SU-DHL-6 (cell line): Measurements from ENCODE around the gene KAZN.

Source experiments
- H2AFZ ChIP-seq: fragments of 200-600 bp; sonication (generic); 2 replicates; pipeline ENCODE4 v1.6.1; 2014; ENCODE audit warnings: low read depth, mild to moderate bottlenecking, moderate library complexity, mixed read lengths, antibody characterized with exemption, low read length; ENCODE audit not compliant: severe bottlenecking
- H3F3A ChIP-seq: fragments of 200-600 bp; shearing (Covaris generic); 2 replicates; pipeline ENCODE4 v1.6.0; 2016; ENCODE audit warnings: antibody characterized with exemption, mild to moderate bottlenecking; ENCODE audit not compliant: insufficient read depth
- H3K27ac ChIP-seq: fragments of 200-600 bp; sonication (generic); 2 replicates; pipeline ENCODE4 v1.5.1; 2016; ENCODE audit warnings: low read depth, mild to moderate bottlenecking, low read length, moderate library complexity, mixed read lengths
- H3K27me3 ChIP-seq: fragments of 200-600 bp; sonication (generic), shearing (Covaris generic); 2 replicates; pipeline ENCODE4 v1.6.0; 2014; ENCODE audit warnings: mild to moderate bottlenecking, low read length
- H3K36me3 ChIP-seq: fragments of 200-600 bp; sonication (generic); 2 replicates; pipeline ENCODE4 v1.6.1; 2014; ENCODE audit warnings: mild to moderate bottlenecking, low read length, mixed read lengths
- H3K4me2 ChIP-seq: fragments of 300-600, 200-600 bp; shearing (Covaris generic), sonication (generic); 2 replicates; pipeline ENCODE4 v1.6.0; 2014; ENCODE audit warnings: low read length, low read depth, mild to moderate bottlenecking; ENCODE audit not compliant: poor library complexity, severe bottlenecking
- H3K4me3 ChIP-seq: fragments of 200-600 bp; sonication (generic); 2 replicates; pipeline ENCODE4 v1.5.1; 2014; ENCODE audit warnings: antibody characterized with exemption, low read length, mild to moderate bottlenecking, mixed read lengths; ENCODE audit not compliant: insufficient read depth, poor library complexity, severe bottlenecking
- H3K79me2 ChIP-seq: fragments of 200-600 bp; sonication (generic); 2 replicates; pipeline ENCODE4 v1.6.1; 2014; ENCODE audit warnings: mild to moderate bottlenecking, low read length, moderate library complexity; ENCODE audit not compliant: insufficient read depth
- H3K9ac ChIP-seq: fragments of 200-600 bp; sonication (generic); 2 replicates; pipeline ENCODE4 v1.7.0; 2014; ENCODE audit warnings: mild to moderate bottlenecking, low read length
- H3K9me2 ChIP-seq: fragments of 200-600 bp; sonication (generic); replicated peaks from 2 replicates; pipeline ENCODE4 v1.6.1; 2014; ENCODE audit warnings: low read length; ENCODE audit not compliant: insufficient read depth
- H3K9me3 ChIP-seq: fragments of 200-600 bp; sonication (generic); 2 replicates; pipeline ENCODE4 v1.6.1; 2014; ENCODE audit warnings: low read length, mixed read lengths; ENCODE audit not compliant: insufficient read depth
- H4K20me1 ChIP-seq: fragments of 200-600 bp; sonication (generic); 2 replicates; pipeline ENCODE4 v1.6.1; 2014; ENCODE audit warnings: low read depth, mild to moderate bottlenecking, antibody characterized with exemption, low read length, moderate library complexity, mixed read lengths
- CTCF ChIP-seq: fragments of 200-600 bp; sonication (generic); IDR thresholded peaks from one replicate; pipeline ENCODE4 v1.5.1; 2017; ENCODE audit warnings: antibody characterized with exemption, mild to moderate bottlenecking, low read length, moderate library complexity; ENCODE audit not compliant: insufficient read depth, poor library complexity, severe bottlenecking
- EZH2phosphoT487 ChIP-seq: fragments of 200-600 bp; sonication (generic), shearing (Covaris generic); conservative IDR thresholded peaks from 2 replicates; pipeline ENCODE4 v1.6.1; 2018; ENCODE audit warnings: mild to moderate bottlenecking, antibody characterized with exemption, low read length, moderate library complexity, mixed read lengths

Gene KAZN

DNA sequence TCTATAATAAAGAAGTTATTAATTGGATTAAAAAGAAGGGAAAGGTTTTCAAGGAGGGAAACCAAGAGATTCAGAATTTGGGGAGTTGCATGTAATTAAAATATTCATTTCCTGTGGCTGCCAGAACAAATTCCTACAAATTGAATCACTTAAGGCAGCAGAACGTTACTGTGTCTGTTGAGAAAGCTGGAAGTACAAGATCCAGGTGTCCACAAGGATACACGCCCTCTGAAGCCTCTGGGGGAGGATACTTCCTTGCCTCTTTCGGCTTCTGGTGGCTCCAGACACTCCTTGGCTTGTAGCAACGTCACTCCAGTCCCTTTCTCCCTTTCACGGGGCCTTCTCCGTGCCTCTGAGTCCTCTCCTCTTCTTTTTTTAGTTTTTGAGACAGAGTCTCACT, 67.9 kb downstream of the KAZN start:
- Histone ChIP-seq H3F3A (no peaks in the 10 kb centered on the region), H3K27me3 (no peaks in the 10 kb centered on the region), H3K9me2 (no peaks in the 10 kb centered on the region), H4K20me1 (no peaks in the 10 kb centered on the region), H3K4me3 (no peak overlapping the region), H3K27ac (no peak overlapping the region), H3K4me2 (no peak overlapping the region), H3K9me3 (no peaks in the 10 kb centered on the region), H3K36me3 (no peaks in the 10 kb centered on the region), H2AFZ (no peak overlapping the region), H3K79me2 (no peaks in the 10 kb centered on the region), H3K9ac (no peak overlapping the region)
- TF ChIP-seq EZH2phosphoT487 (no peak), CTCF (no peak)

DNA sequence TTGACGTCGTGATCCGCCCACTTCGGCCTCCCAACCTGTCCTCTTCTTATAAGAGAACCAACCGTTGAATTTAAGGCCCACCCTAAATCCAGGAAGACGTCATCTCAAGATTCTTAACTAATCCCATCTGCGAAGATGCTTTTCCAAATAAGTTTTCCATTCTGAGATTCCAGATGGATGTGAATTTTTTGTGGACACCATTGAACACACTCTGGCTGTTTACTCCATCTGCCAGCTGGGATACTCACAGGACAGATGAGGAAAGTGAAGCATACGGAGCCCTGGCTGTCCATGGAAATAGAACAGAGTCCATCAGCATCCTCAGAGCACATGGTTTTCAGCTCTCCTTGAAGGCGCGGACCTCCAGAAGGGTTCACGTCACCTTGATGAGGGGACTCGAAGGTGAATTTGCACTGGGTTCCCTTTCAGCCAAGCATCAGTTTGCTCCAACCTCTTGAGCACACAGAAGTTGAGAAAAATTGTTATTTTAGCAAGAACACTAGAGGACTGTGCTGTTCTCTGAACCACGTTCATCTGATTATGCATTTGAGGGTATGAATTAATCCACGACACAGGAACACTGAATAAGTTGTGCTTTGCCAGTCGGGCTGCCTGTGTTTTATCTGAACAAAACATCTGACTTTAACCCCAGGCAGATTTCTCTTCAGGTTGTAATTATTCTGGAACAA, 68.6 kb downstream of the KAZN start:
- no peak overlapping the region for H2AFZ ChIP-seq
- no peak overlapping the region for H3K27ac ChIP-seq
- no peak overlapping the region for H3K4me2 ChIP-seq
- no peaks in the 10 kb centered on the region for H3K9me3 ChIP-seq
- H3K79me2 ChIP-seq, result no peaks in the 10 kb centered on the region
- H3K9me2 ChIP-seq, result no peaks in the 10 kb centered on the region
- no peak overlapping the region for H3K9ac ChIP-seq
- H3K36me3 ChIP-seq, result no peaks in the 10 kb centered on the region
- H3K27me3 ChIP-seq, result no peaks in the 10 kb centered on the region
- H4K20me1 ChIP-seq, result no peaks in the 10 kb centered on the region
- no peak for TF ChIP-seq CTCF
- TF ChIP-seq EZH2phosphoT487, result no peak
- H3K4me3 ChIP-seq, result no peak overlapping the region
- H3F3A ChIP-seq, result no peaks in the 10 kb centered on the region

DNA sequence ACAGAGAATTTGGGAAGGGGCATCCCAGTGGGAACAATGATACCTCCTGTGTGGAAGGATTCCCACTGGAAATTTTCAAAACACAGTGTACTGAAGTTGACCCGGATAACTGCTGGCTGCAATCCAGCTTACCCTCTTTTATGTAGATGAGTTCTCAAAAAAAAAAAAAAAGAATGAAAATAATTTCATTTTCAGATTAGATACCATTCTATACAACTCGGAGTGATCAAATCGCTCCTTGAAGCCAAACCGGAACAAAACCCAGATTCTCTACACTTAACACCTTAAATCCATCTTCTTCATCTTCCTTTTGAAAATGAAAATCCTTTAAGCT, 69.1 kb downstream of the KAZN start:
- no peak for TF ChIP-seq EZH2phosphoT487
- no peak for TF ChIP-seq CTCF
- Histone ChIP-seq H3K27me3 (no peaks in the 10 kb centered on the region), H4K20me1 (no peaks in the 10 kb centered on the region), H2AFZ (no peak overlapping the region), H3K4me3 (no peak overlapping the region), H3K36me3 (no peaks in the 10 kb centered on the region), H3K9me2 (no peaks in the 10 kb centered on the region), H3F3A (no peaks in the 10 kb centered on the region), H3K9ac (no peak overlapping the region), H3K9me3 (no peaks in the 10 kb centered on the region), H3K79me2 (no peaks in the 10 kb centered on the region), H3K27ac (no peak overlapping the region), H3K4me2 (no peak overlapping the region)
